Common myeloid progenitor, CD34-positive (primary cell): ENCODE data around the gene ZNF680.
A peak's percentile ranks its signal among the peaks of the same experiment; 100 is the strongest.

Source experiments
- CTCF ChIA-PET: fragments of 350-600 bp; sonication (Branson Sonifier 250); formaldehyde crosslinking; loops from one replicate; lab custom pipeline; 2021; ENCODE audit warnings: antibody characterized with exemption; lab: Charles Lee
- POLR2A ChIA-PET: fragments of 350-600 bp; sonication (Branson Sonifier 250); formaldehyde crosslinking; loops from one replicate; lab custom pipeline; 2021; ENCODE audit warnings: antibody characterized with exemption; lab: Charles Lee
- DNase-seq, 3 donors: peaks; one replicate each; pipeline versions ENCODE4 v3.0.0 to v3.0.0-alpha.2; 2013
- H3K27ac ChIP-seq, 2 experiments: 1 replicate in 1 of 2; 2 replicates in 1 of 2; pipeline ENCODE4 v1.7.0; 2013; ENCODE audit warnings: inconsistent platforms in 2 of 2, low read length in 2 of 2, mild to moderate bottlenecking in 2 of 2, low read depth in 1 of 2, moderate library complexity in 1 of 2; ENCODE audit not compliant: severe bottlenecking in 2 of 2, insufficient read depth in 1 of 2, poor library complexity in 1 of 2
- H3K27me3 ChIP-seq, 5 experiments: replicated peaks in 2 of 5; 1 replicate in 3 of 5; 2 replicates in 2 of 5; pipeline versions ENCODE4 v1.6.1 to v1.7.0; 2013; ENCODE audit warnings: low read length in 4 of 5, mild to moderate bottlenecking in 2 of 5, moderate library complexity in 2 of 5, inconsistent platforms in 1 of 5; ENCODE audit not compliant: insufficient read depth in 5 of 5, control insufficient read depth in 4 of 5
- H3K36me3 ChIP-seq, 4 experiments: 1 replicate in 2 of 4; 2 replicates in 2 of 4; pipeline versions ENCODE4 v1.6.1 to v1.7.0; 2013; ENCODE audit warnings: low read length in 3 of 4, control low read depth in 1 of 4, mild to moderate bottlenecking in 1 of 4; ENCODE audit not compliant: control insufficient read depth in 4 of 4, insufficient read depth in 4 of 4
- H3K4me1 ChIP-seq, 4 experiments: 1 replicate in 3 of 4; 2 replicates in 1 of 4; pipeline versions ENCODE4 v1.6.1 to v1.7.1; 2013; ENCODE audit warnings: low read length in 3 of 4, mild to moderate bottlenecking in 3 of 4, control low read depth in 1 of 4, inconsistent platforms in 1 of 4, moderate library complexity in 1 of 4; ENCODE audit not compliant: control insufficient read depth in 4 of 4, insufficient read depth in 4 of 4; ENCODE audit errors: control extremely low read depth in 1 of 4
- H3K4me3 ChIP-seq, 7 experiments: 1 replicate in 4 of 7; 2 replicates in 3 of 7; pipeline versions ENCODE4 v1.5.1 to v1.7.0; 2013; ENCODE audit warnings: mild to moderate bottlenecking in 7 of 7, low read length in 6 of 7, moderate library complexity in 6 of 7, inconsistent platforms in 2 of 7, low read depth in 2 of 7, control low read depth in 1 of 7; ENCODE audit not compliant: insufficient read depth in 4 of 7, control insufficient read depth in 1 of 7; ENCODE audit errors: extremely low read depth in 1 of 7
- H3K9me3 ChIP-seq, 5 experiments: 1 replicate in 4 of 5; 2 replicates in 1 of 5; pipeline versions ENCODE4 v1.6.1 to v1.7.1; 2013; ENCODE audit warnings: low read length in 4 of 5, mild to moderate bottlenecking in 2 of 5, inconsistent platforms in 1 of 5, low read depth in 1 of 5, moderate library complexity in 1 of 5; ENCODE audit not compliant: control insufficient read depth in 4 of 5, insufficient read depth in 2 of 5; ENCODE audit errors: control extremely low read depth in 1 of 5
- whole genome bisulfite sequencing: methylation state at CpG from one replicate; pipeline ENCODE4 v1.1.5; 2013; ENCODE audit not compliant: insufficient coverage; 5-methylcytosine and 5-hydroxymethylcytosine counted together

ZNF680 gene

GRCh38 chr7:64602518-64602917 lies 39.6 kb upstream of the ZNF680 start:
- Histone ChIP-seq H3K27me3 (no peaks in the 10 kb centered on the region), H3K4me1 (no peaks in the 10 kb centered on the region), H3K36me3 (no peaks in the 10 kb centered on the region), H3K27ac (no peak overlapping the region), H3K4me3 (no peak overlapping the region), H3K9me3 (peaks cover 0 to 8% (median 4%) of the 10 kb centered on the region in 5 experiments)
- no peak for DNase-seq
- whole genome bisulfite sequencing: 88% methylated on average over 1 of the region's 2 CpGs
- POLR2A ChIA-PET: no interaction called here
- CTCF ChIA-PET: no interaction called here

DNA sequence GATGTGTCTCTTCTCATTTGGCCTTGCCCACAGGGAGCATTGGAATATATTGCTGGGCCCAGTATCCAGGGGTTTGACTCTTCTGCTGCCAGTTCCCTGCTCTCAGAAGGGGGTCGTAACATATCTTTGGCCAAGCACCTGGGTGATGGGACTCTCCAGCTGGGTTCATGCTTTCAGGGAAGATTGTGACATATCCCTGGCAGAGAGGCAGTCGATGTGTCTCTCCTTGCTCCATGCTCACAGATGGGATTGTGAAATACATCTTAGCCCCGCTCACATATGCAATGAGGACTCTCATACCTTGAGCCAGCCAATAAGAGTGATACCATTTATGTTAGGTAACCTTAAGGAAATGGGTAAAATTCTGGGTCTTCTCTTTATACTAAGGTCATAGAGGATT lies 39.2 kb upstream of the ZNF680 start:
- H3K9me3 ChIP-seq: peaks cover 0 to 8% (median 4%) of the 10 kb centered on the region in 5 experiments
- DNase-seq: no peak
- ChIA-PET POLR2A (no interaction called here), CTCF (no interaction called here)
- H3K27ac ChIP-seq: no peak overlapping the region
- H3K4me3 ChIP-seq: no peak overlapping the region
- H3K4me1 ChIP-seq: no peaks in the 10 kb centered on the region
- H3K36me3 ChIP-seq: no peaks in the 10 kb centered on the region
- H3K27me3 ChIP-seq: no peaks in the 10 kb centered on the region
- 100% methylated on average over 1 of the region's 3 CpGs for WGBS

DNA sequence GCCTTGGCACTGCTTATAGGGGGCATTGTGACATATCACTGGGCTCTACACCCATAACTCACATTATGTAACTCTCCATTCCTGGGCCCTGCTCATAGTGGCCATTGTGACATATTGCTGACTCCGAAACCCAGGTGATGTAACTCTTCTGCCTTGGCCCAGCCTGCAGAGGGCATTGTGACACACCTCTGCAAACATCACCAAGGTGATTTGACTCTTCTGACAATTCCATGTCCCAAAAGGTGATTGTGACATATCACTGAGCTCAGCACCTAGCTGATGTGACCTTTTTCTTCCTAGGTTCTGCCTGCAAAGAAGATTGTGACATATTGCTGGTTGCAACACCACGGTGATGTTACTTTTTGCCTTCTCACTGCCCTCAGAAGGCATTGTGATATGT lies 36.5 kb upstream of the ZNF680 start:
- H3K27me3 ChIP-seq: no peaks in the 10 kb centered on the region
- ChIA-PET CTCF (no interaction called here), POLR2A (no interaction called here)
- H3K36me3 ChIP-seq: no peaks in the 10 kb centered on the region
- WGBS: 78% methylated on average over 1 of the region's 2 CpGs
- peaks cover 0 to 4% (median 0%) of the 10 kb centered on the region in 5 experiments for H3K9me3 ChIP-seq
- no peak overlapping the region for H3K27ac ChIP-seq
- no peak overlapping the region for H3K4me3 ChIP-seq
- no peak for DNase-seq
- no peaks in the 10 kb centered on the region for H3K4me1 ChIP-seq

- H3K27ac ChIP-seq: no peak overlapping the region
- H3K4me1 ChIP-seq: no peaks in the 10 kb centered on the region
- CTCF ChIA-PET: no interaction called here
- WGBS: 93% methylated on average over 5 of the region's 5 CpGs
- H3K9me3 ChIP-seq: peaks cover 0 to 10% (median 2%) of the 10 kb centered on the region in 5 experiments
- POLR2A ChIA-PET: no interaction called here
- H3K36me3 ChIP-seq: no peaks in the 10 kb centered on the region
- H3K27me3 ChIP-seq: no peaks in the 10 kb centered on the region
- no peak overlapping the region for H3K4me3 ChIP-seq
- no peak for DNase-seq
Observed at GRCh38 chr7:64590971-64591370, 28.1 kb upstream of the ZNF680 start.

GRCh38 chr7:64581926-64582894 lies 19.3 kb upstream of the ZNF680 start:
- peaks cover 0 to 7% (median 0%) of the 10 kb centered on the region in 5 experiments for H3K9me3 ChIP-seq
- peak in 1 of 3 donors; percentile 27 for DNase-seq
- POLR2A ChIA-PET: no interaction called here
- H3K4me1 ChIP-seq: no peaks in the 10 kb centered on the region
- no peaks in the 10 kb centered on the region for H3K36me3 ChIP-seq
- H3K27me3 ChIP-seq: no peaks in the 10 kb centered on the region
- CTCF ChIA-PET: no interaction called here
- no peak overlapping the region for H3K4me3 ChIP-seq
- 94% methylated on average over 28 of the region's 38 CpGs for WGBS
- no peak overlapping the region for H3K27ac ChIP-seq

GRCh38 chr7:64581391-64581790 lies 18.5 kb upstream of the ZNF680 start:
- DNase-seq: no peak
- H3K27ac ChIP-seq: no peak overlapping the region
- no peaks in the 10 kb centered on the region for H3K4me1 ChIP-seq
- H3K9me3 ChIP-seq: peaks cover 0 to 7% (median 0%) of the 10 kb centered on the region in 5 experiments
- no peak overlapping the region for H3K4me3 ChIP-seq
- ChIA-PET POLR2A (no interaction called here), CTCF (no interaction called here)
- H3K27me3 ChIP-seq: no peaks in the 10 kb centered on the region
- WGBS: 96% methylated on average over 2 of the region's 2 CpGs
- H3K36me3 ChIP-seq: no peaks in the 10 kb centered on the region

GRCh38 chr7:64574540-64575099 lies 11.7 kb upstream of the ZNF680 start:
- no peaks in the 10 kb centered on the region for H3K36me3 ChIP-seq
- 23% methylated on average over 16 of the region's 20 CpGs for WGBS
- ChIA-PET POLR2A (no interaction called here), CTCF (no interaction called here)
- peaks cover 0 to 13% (median 0%) of the 10 kb centered on the region in 5 experiments for H3K9me3 ChIP-seq
- H3K4me3 ChIP-seq: peak overlapping the region in 6 of 7 experiments; percentile 11 to 69 (median 33)
- H3K27ac ChIP-seq: no peak overlapping the region
- peaks cover 0 to 9% (median 7%) of the 10 kb centered on the region in 4 experiments for H3K4me1 ChIP-seq
- H3K27me3 ChIP-seq: peaks cover 3 to 33% (median 6%) of the 10 kb centered on the region in 5 experiments
- peak; percentile 10 to 66 (median 53) for DNase-seq
